Right lobe of liver (tissue), 6 donors: ENCODE data around the gene GDPD4. TPM values are rescaled to one million over a fixed set of nuclear protein-coding genes. Genes with fewer than 3 reads are reported as not detected.

Experiments used
- ATAC-seq, 4 donors: fragments of 200-7000 bp; cut with Tn5 transposase; one replicate each; pipeline ENCODE4 v1.9.1; 2020; ENCODE audit warnings: mild to moderate bottlenecking in 4 of 4, moderate library complexity in 4 of 4
- DNase-seq, 3 donors: peaks; one replicate each; pipeline ENCODE4 v3.0.0-alpha.2; 2020
- H3K27ac ChIP-seq, 3 donors: fragments of 200-600 bp; one replicate each; pipeline ENCODE4 v1.8.0; 2022
- H3K27me3 ChIP-seq, 2 donors: fragments of 200-600 bp; one replicate each; pipeline ENCODE4 v1.8.0; 2022
- H3K36me3 ChIP-seq, 4 donors: fragments of 200-600 bp; sonication (generic) in 1 of 4; one replicate each; pipeline versions ENCODE4 v1.5.1 to v1.8.0; 2017 to 2022; ENCODE audit warnings: control low read depth in 1 of 4
- H3K4me1 ChIP-seq, 4 donors: fragments of 200-600 bp; sonication (generic) in 1 of 4; one replicate each; pipeline versions ENCODE4 v1.5.1 to v1.8.0; 2017 to 2022; ENCODE audit warnings: control low read depth in 1 of 4
- H3K4me3 ChIP-seq, 3 donors: fragments of 200-600 bp; one replicate each; pipeline ENCODE4 v1.8.0; 2022
- H3K9me3 ChIP-seq, 4 donors: fragments of 200-600 bp; sonication (generic) in 1 of 4; one replicate each; pipeline versions ENCODE4 v1.5.1 to v1.8.0; 2017 to 2022; ENCODE audit warnings: control low read depth in 1 of 4
- POLR2A ChIP-seq: fragments of 450-650 bp; IDR thresholded peaks from one replicate; pipeline ENCODE4 v1.6.1; 2017; ENCODE audit warnings: antibody characterized with exemption, mild to moderate bottlenecking
- WGBS: methylation state at CpG from one replicate; pipeline ENCODE4 v1.1.6; 2018; ENCODE audit warnings: low coverage, low lambda C conversion rate; ENCODE audit not compliant: insufficient coverage; ENCODE audit errors: missing lambda C conversion rate; 5-methylcytosine and 5-hydroxymethylcytosine counted together
- intact Hi-C, 2 donors: fragments of 100-400 bp; cut with DNase I; formaldehyde crosslinking; loops; one replicate each; pipeline versions ENCODE4 v1.11.2 to v1.14.1; 2022
- total RNA-seq, 6 experiments: library from RNA; depleted of rRNA in 2 of 6; stranded (reverse); fragments of >200 nt in 2 of 6; fragmentation: NEBNext Ultra II Directional in 3 of 6; extraction: Animal tissue kit (Norgen Biotek cat#: 25700) in 3 of 6; gene quantifications; one replicate each; pipeline versions ENCODE4 v1.1.0 to v1.2.4, GENCODE V29; 2016 to 2023
- TF ChIP-seq, protein P1 (sequence below), 4 donors: fragments of 200-600 bp in 3 of 4; fragments of 450-650 bp in 1 of 4; IDR thresholded peaks; one replicate each; pipeline versions ENCODE4 v1.5.1 to v1.8.0; 2016 to 2022; ENCODE audit warnings: antibody characterized with exemption in 4 of 4, mild to moderate bottlenecking in 2 of 4
- donor health status: DM: no; HTN: yes; CAD: no.
- donor health status: DM: no; HTN: no; CAD: no.
- donor health status: DM: no; HTN: no; CAD: no.
- donor health status: DM: no; HTN: yes; CAD: no.
- donor health status: DM: no; HTN: yes; CAD: no.

The GDPD4 gene
- total RNA-seq, 6 experiments from 2014 or later: 0.29 to 0.53 (median 0.44) TPM; not detected in 2

DNA sequence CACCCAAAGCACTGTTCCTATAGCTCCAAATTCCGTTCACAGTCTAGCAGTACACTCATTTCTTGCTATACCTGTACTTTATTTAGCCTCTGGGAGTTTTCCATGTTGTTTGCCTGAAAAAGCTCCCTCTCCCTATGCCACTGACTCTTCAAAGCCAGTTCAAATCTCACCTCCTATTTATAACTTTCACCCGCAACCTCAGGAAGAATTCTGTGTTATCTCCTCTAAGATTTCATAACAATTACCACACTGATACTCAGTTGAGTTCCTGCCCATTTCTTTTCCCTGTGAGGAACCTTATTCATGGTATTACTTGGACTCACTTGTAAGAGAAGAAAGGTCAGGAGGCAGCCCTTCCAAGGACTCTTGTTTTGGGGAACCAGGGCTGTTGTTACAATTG, 25.2 kb downstream of the GDPD4 start:
- Histone ChIP-seq H3K4me3 (no peak overlapping the region), H3K4me1 (peaks cover 0 to 17% (median 8%) of the 10 kb centered on the region in 4 donors), H3K27ac (no peak overlapping the region), H3K27me3 (no peaks in the 10 kb centered on the region), H3K36me3 (no peaks in the 10 kb centered on the region), H3K9me3 (no peaks in the 10 kb centered on the region)
- WGBS: 38% methylated on average over 2 of the region's 2 CpGs
- intact Hi-C loops: no loop called here
- ATAC-seq (no peak), DNase-seq (no peak)
- no peak for TF ChIP-seq POLR2A
- TF ChIP-seq, protein P1, sequence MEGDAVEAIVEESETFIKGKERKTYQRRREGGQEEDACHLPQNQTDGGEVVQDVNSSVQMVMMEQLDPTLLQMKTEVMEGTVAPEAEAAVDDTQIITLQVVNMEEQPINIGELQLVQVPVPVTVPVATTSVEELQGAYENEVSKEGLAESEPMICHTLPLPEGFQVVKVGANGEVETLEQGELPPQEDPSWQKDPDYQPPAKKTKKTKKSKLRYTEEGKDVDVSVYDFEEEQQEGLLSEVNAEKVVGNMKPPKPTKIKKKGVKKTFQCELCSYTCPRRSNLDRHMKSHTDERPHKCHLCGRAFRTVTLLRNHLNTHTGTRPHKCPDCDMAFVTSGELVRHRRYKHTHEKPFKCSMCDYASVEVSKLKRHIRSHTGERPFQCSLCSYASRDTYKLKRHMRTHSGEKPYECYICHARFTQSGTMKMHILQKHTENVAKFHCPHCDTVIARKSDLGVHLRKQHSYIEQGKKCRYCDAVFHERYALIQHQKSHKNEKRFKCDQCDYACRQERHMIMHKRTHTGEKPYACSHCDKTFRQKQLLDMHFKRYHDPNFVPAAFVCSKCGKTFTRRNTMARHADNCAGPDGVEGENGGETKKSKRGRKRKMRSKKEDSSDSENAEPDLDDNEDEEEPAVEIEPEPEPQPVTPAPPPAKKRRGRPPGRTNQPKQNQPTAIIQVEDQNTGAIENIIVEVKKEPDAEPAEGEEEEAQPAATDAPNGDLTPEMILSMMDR (IDR thresholded peaks at IDR 0.05): no peak

DNA sequence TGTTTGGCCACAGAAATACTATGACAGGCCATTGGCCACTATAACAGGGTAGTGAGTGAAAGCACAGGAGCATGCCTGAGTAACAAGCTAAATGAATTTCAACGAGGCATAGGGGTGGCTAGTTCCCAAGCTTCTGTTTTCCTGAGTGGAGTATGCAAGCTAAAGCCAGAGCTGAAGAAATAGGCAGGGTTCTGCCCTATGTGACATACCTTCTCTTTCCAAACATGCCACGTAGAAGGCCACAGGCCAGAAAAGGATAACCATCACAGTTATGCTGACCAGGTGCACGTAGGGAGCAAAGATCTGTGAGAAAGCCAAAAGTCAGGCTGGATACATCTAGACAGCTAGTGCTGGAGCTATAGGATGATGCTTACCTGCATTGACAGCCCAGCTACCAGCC, 30.6 kb downstream of the GDPD4 start:
- H3K4me1 ChIP-seq: no peaks in the 10 kb centered on the region
- ATAC-seq (no peak), DNase-seq (no peak)
- no peak overlapping the region for H3K4me3 ChIP-seq
- H3K27ac ChIP-seq: no peak overlapping the region
- no peaks in the 10 kb centered on the region for H3K36me3 ChIP-seq
- no peaks in the 10 kb centered on the region for H3K27me3 ChIP-seq
- H3K9me3 ChIP-seq: no peaks in the 10 kb centered on the region
- intact Hi-C loops: no loop called here
- 74% methylated on average over 3 of the region's 3 CpGs for WGBS
- TF ChIP-seq POLR2A: no peak
- TF ChIP-seq, protein P1 (IDR thresholded peaks at IDR 0.05): no peak

DNA sequence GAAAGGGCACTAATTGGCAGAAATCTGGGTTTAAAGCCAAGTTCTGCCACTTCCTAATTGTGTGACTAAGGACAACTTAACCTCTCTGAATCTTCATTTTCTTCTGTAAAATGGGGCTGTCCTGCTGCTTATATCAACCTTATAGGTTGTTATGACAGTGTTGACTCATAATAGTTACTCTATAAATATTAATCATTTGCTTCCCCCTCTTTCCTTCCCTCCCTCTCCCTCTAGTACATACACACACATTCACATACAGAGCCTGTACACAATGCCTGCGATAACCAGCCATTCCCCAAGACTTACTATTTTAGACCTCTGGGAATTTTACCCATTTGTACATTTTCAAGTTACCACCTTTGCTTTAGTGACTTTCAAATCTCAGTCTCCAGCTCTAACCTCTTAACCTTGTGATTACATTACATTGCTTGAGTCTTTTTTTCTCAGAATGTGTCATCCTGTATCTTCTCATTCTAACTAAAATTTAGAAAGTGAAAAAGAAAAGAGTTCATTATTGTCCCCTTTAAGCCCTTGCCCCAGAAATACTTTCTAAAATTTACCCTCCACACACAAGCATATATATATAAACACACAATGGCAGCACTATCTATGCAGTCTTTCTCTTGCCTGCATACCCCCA, 31.9 kb downstream of the GDPD4 start:
- Histone ChIP-seq H3K4me1 (no peaks in the 10 kb centered on the region), H3K9me3 (no peaks in the 10 kb centered on the region), H3K4me3 (no peak overlapping the region), H3K27me3 (no peaks in the 10 kb centered on the region), H3K27ac (no peak overlapping the region), H3K36me3 (no peaks in the 10 kb centered on the region)
- 100% methylated on average over 1 of the region's 1 CpG for WGBS
- DNase-seq: no peak
- TF ChIP-seq, protein P1 (IDR thresholded peaks at IDR 0.05): no peak
- no peak for TF ChIP-seq POLR2A
- intact Hi-C loops: no loop called here
- ATAC-seq: no peak

DNA sequence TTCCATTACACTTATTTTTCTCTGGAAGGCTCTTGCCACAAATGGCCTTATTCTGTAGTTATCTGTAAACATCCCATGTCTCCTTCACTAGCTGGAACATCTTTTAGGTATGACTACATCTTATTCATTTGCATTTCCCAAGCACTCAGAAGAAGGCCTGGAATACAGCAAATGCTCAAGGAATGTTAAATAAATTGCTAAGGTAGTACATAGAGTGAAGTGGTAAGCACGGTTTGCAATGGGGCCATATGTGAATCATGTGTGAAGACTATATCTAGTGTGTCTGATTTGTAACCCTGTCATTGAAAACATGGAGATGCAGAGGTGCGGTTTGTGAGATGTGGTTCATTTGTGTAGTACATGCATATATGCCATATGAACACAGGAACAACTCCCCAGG, 33.5 kb downstream of the GDPD4 start:
- no peaks in the 10 kb centered on the region for H3K27me3 ChIP-seq
- TF ChIP-seq, protein P1 (IDR thresholded peaks at IDR 0.05): no peak
- no peak for TF ChIP-seq POLR2A
- DNase-seq: no peak
- no peaks in the 10 kb centered on the region for H3K4me1 ChIP-seq
- ATAC-seq: no peak
- H3K9me3 ChIP-seq: peaks cover 0 to 4% (median 0%) of the 10 kb centered on the region in 4 donors
- intact Hi-C loops: no loop called here
- no peaks in the 10 kb centered on the region for H3K36me3 ChIP-seq
- H3K27ac ChIP-seq: no peak overlapping the region
- WGBS: 90% methylated on average over 2 of the region's 2 CpGs
- no peak overlapping the region for H3K4me3 ChIP-seq
